Activated naive CD4-positive, alpha-beta T cell treated with anti-CD3 and anti-CD28 coated beads, Interleukin-2, amount 50 U/mL, for 72 hours (primary cell): ENCODE measurements around the gene HOXB4. TPM values are rescaled to one million over a fixed set of nuclear protein-coding genes. Genes with fewer than 3 reads are reported as not detected.

ENCODE experiments used
- ATAC-seq, 2 donors: fragments of 150-1000 bp; cut with Tn5 transposase; 2 replicates each; pipeline ENCODE4 v1.10.0; 2021; ENCODE audit warnings: mild to moderate bottlenecking in 2 of 2, moderate library complexity in 2 of 2
- DNase-seq, 2 donors: peaks; one replicate each; pipeline ENCODE4 v3.0.0; 2021 to 2022; ENCODE audit warnings: low spot score in 2 of 2
- H3K27ac Mint-ChIP-seq, 2 donors: one replicate each; pipeline ENCODE4 v1.8.0; 2022; ENCODE audit warnings: mild to moderate bottlenecking in 2 of 2, mixed read lengths in 2 of 2
- H3K36me3 Mint-ChIP-seq, 2 donors: one replicate each; pipeline ENCODE4 v1.8.0; 2022; ENCODE audit warnings: mixed read lengths in 2 of 2
- H3K9me3 Mint-ChIP-seq, 2 donors: one replicate each; pipeline ENCODE4 v1.8.0; 2022; ENCODE audit warnings: mixed read lengths in 2 of 2
- total RNA-seq, 2 donors: library from RNA; stranded (reverse); gene quantifications; one replicate each; pipeline ENCODE4 v1.2.3, GENCODE V29; 2022

HOXB4 gene
- total RNA-seq, 2 donors from 2014 or later, result 0.89 to 3.0 TPM

- H3K27ac Mint-ChIP-seq, result no peak overlapping the region
- no peaks in the 10 kb centered on the region for H3K9me3 Mint-ChIP-seq
- H3K36me3 Mint-ChIP-seq, result no peaks in the 10 kb centered on the region
- no peak for DNase-seq
- no peak for ATAC-seq
Measured at GRCh38 chr17:48551596-48552465, 26.3 kb downstream of the HOXB4 start.

GRCh38 chr17:48551214-48551555 lies 27.0 kb downstream of the HOXB4 start:
- H3K9me3 Mint-ChIP-seq, result no peaks in the 10 kb centered on the region
- H3K36me3 Mint-ChIP-seq, result no peaks in the 10 kb centered on the region
- DNase-seq (no peak), ATAC-seq (no peak)
- H3K27ac Mint-ChIP-seq, result no peak overlapping the region

GRCh38 chr17:48550502-48551213 lies 27.5 kb downstream of the HOXB4 start:
- DNase-seq, result no peak
- Mint-ChIP-seq H3K9me3 (no peaks in the 10 kb centered on the region), H3K36me3 (no peaks in the 10 kb centered on the region), H3K27ac (no peak overlapping the region)
- no peak for ATAC-seq

GRCh38 chr17:48549914-48550501 lies 28.1 kb downstream of the HOXB4 start:
- Mint-ChIP-seq H3K27ac (no peak overlapping the region), H3K9me3 (no peaks in the 10 kb centered on the region), H3K36me3 (no peaks in the 10 kb centered on the region)
- no peak for ATAC-seq
- no peak for DNase-seq

- Mint-ChIP-seq H3K36me3 (peaks cover 0 to under 1% of the 10 kb centered on the region in 2 donors), H3K9me3 (no peaks in the 10 kb centered on the region), H3K27ac (no peak overlapping the region)
- no peak for ATAC-seq
- DNase-seq, result no peak
Measured at GRCh38 chr17:48549281-48549630, 28.9 kb downstream of the HOXB4 start.

- ATAC-seq, result no peak
Measured at GRCh38 chr17:48548523-48549280, 29.4 kb downstream of the HOXB4 start.

GRCh38 chr17:48547808-48548522 lies 30.2 kb downstream of the HOXB4 start:
- Mint-ChIP-seq H3K9me3 (no peaks in the 10 kb centered on the region), H3K27ac (peak overlapping the region in 1 of 2 donors; percentile 66), H3K36me3 (peaks cover under 1 to 11% of the 10 kb centered on the region in 2 donors)
- ATAC-seq (peak in 1 of 2 donors; percentile 15), DNase-seq (no peak)

More at GRCh38 chr17:48548523-48549280, 29.4 kb downstream of the HOXB4 start:
- Mint-ChIP-seq H3K27ac (peak overlapping the region in 1 of 2 donors; percentile 66), H3K9me3 (no peaks in the 10 kb centered on the region), H3K36me3 (peaks cover 0 to 6% of the 10 kb centered on the region in 2 donors)
- DNase-seq, result no peak

GRCh38 chr17:48546924-48547807 lies 31.0 kb downstream of the HOXB4 start:
- H3K27ac Mint-ChIP-seq, result peak overlapping the region in 1 of 2 donors; percentile 66
- no peaks in the 10 kb centered on the region for H3K9me3 Mint-ChIP-seq
- H3K36me3 Mint-ChIP-seq, result peaks cover 8 to 19% of the 10 kb centered on the region in 2 donors
- ATAC-seq, result no peak
- no peak for DNase-seq

- no peak for DNase-seq
- H3K36me3 Mint-ChIP-seq, result peaks cover 13 to 27% of the 10 kb centered on the region in 2 donors
- no peaks in the 10 kb centered on the region for H3K9me3 Mint-ChIP-seq
- ATAC-seq, result no peak
- H3K27ac Mint-ChIP-seq, result no peak overlapping the region
Measured at GRCh38 chr17:48546137-48546923, 31.8 kb downstream of the HOXB4 start.

- DNase-seq, result no peak
Measured at GRCh38 chr17:48545539-48545938, 32.6 kb downstream of the HOXB4 start.

GRCh38 chr17:48545022-48545375 lies 33.2 kb downstream of the HOXB4 start, which contains the start of gene HOXB2:
HOXB2 (minus strand) TSS chr17:48545109; CDS start chr17:48544911, 198 bp downstream.
- DNase-seq (no peak), ATAC-seq (no peak)
- H3K27ac Mint-ChIP-seq, result peak within 1 kb of the TSS; percentile 56 to 100
- no peaks in the 10 kb centered on the region for H3K9me3 Mint-ChIP-seq
- peaks cover 13 to 33% of the 10 kb centered on the region in 2 donors for H3K36me3 Mint-ChIP-seq

More at GRCh38 chr17:48545539-48545938, 32.6 kb downstream of the HOXB4 start:
- H3K36me3 Mint-ChIP-seq, result peaks cover 13 to 33% of the 10 kb centered on the region in 2 donors
- peak overlapping the region; percentile 22 to 100 for H3K27ac Mint-ChIP-seq
- no peaks in the 10 kb centered on the region for H3K9me3 Mint-ChIP-seq
- no peak for ATAC-seq

- no peaks in the 10 kb centered on the region for H3K9me3 Mint-ChIP-seq
- ATAC-seq, result peak in 1 of 2 donors; percentile 3
Measured at GRCh38 chr17:48544349-48545021, 33.7 kb downstream of the HOXB4 start.

GRCh38 chr17:48543854-48544348 lies 34.2 kb downstream of the HOXB4 start:
- H3K36me3 Mint-ChIP-seq, result peaks cover 13 to 33% of the 10 kb centered on the region in 2 donors
- H3K9me3 Mint-ChIP-seq, result no peaks in the 10 kb centered on the region
- peak; percentile 44 to 53 for ATAC-seq
- peak in 1 of 2 donors; percentile 32 for DNase-seq
- peak overlapping the region; percentile 56 to 100 for H3K27ac Mint-ChIP-seq

More at GRCh38 chr17:48544349-48545021, 33.7 kb downstream of the HOXB4 start:
- Mint-ChIP-seq H3K27ac (peak overlapping the region; percentile 45 to 100), H3K36me3 (peaks cover 13 to 33% of the 10 kb centered on the region in 2 donors)
- DNase-seq, result peak in 1 of 2 donors; percentile 12
